Mammary epithelial cell (primary cell): Measurements from ENCODE around the gene UBE3D.

ENCODE experiments used
- CTCF ChIP-seq, 2 donors: IDR thresholded peaks in 1 of 2; conservative IDR thresholded peaks in 1 of 2; 2 replicates each; pipeline ENCODE4 v1.5.1; 2011 to 2012; ENCODE audit warnings: inconsistent platforms in 2 of 2, low read length in 2 of 2, mild to moderate bottlenecking in 2 of 2, control low read depth in 1 of 2, low read depth in 1 of 2; ENCODE audit not compliant: insufficient read depth in 1 of 2; ENCODE audit errors: extremely low read depth in 1 of 2
- EZH2 ChIP-seq: IDR thresholded peaks from 2 replicates; pipeline ENCODE4 v1.6.1; 2012; ENCODE audit warnings: low read length, inconsistent platforms, borderline replicate concordance

- TF ChIP-seq CTCF (conservative IDR thresholded peaks at IDR 0.05 in 1 of 2, IDR thresholded peaks at IDR 0.05 in 1 of 2; ENCODE audit: extremely low read depth in 1 of 2, insufficient read depth in 1 of 2, low read depth in 1 of 2, low read length in 2 of 2) (no peak), EZH2 (no peak)
These were observed 87.2 kb downstream of the UBE3D start for GRCh38 chr6:82978362-82978945.
